RWPE1 (cell line): ENCODE data around the gene PHYKPL.

Experiments used
- CTCF ChIA-PET: fragments of 350-600 bp; sonication (Branson Sonifier 250); formaldehyde crosslinking; extraction: SDS; loops from one replicate; lab custom pipeline; 2021; lab: Yijun Ruan, JAX
- POLR2A ChIA-PET: fragments of 400-600 bp; formaldehyde crosslinking; extraction: SDS; loops from one replicate; lab custom pipeline; 2020; ENCODE audit warnings: antibody characterized with exemption; ENCODE audit not compliant: low non-redundant PET; lab: Yijun Ruan, JAX
- DNase-seq: peaks from one replicate; pipeline ENCODE4 v3.0.0; 2012; ENCODE audit warnings: low spot score
- H3K27ac ChIP-seq: fragments of 450-650 bp; 2 replicates; pipeline ENCODE4 v1.5.1; 2017
- CTCF ChIP-seq: fragments of 450-650 bp; conservative IDR thresholded peaks from 2 replicates; pipeline ENCODE4 v1.5.1; 2017; ENCODE audit warnings: low read depth, mild to moderate bottlenecking

PHYKPL gene

GRCh38 chr5:178194026-178194425 is 38.6 kb downstream of the PHYKPL start:
- no peak for TF ChIP-seq CTCF
- no peak for DNase-seq
- ChIA-PET CTCF (interaction anchor here (0.6 to 0.7 kb wide), 2 partner anchors 125 to 982 kb away, joined by 3 to 4 read pairs; no protein-coding TSS in a partner anchor), POLR2A (no interaction called here)
- H3K27ac ChIP-seq = no peak overlapping the region

GRCh38 chr5:178193251-178193809 is 39.3 kb downstream of the PHYKPL start:
- POLR2A ChIA-PET = no interaction called here
- no peak overlapping the region for H3K27ac ChIP-seq
- DNase-seq = no peak
- CTCF ChIA-PET = interaction anchor here (0.6 kb wide), 1 partner anchor 124 kb away, joined by 3 read pairs; no protein-coding TSS in a partner anchor
- TF ChIP-seq CTCF = no peak

- POLR2A ChIA-PET = no interaction called here
- H3K27ac ChIP-seq = no peak overlapping the region
- CTCF ChIA-PET = no interaction called here
- DNase-seq = no peak
- TF ChIP-seq CTCF = no peak
These were observed 39.8 kb downstream of the PHYKPL start for GRCh38 chr5:178192787-178193186.

GRCh38 chr5:178192244-178192643 is 40.4 kb downstream of the PHYKPL start:
- CTCF ChIA-PET = no interaction called here
- no peak for TF ChIP-seq CTCF
- peak overlapping the region; percentile 62 for H3K27ac ChIP-seq
- POLR2A ChIA-PET = interaction anchor here (0.6 to 0.8 kb wide), 2 partner anchors 13 to 21 kb away, joined by 3 read pairs; no protein-coding TSS in a partner anchor
- DNase-seq = no peak

- POLR2A ChIA-PET = interaction anchor here (0.6 to 0.8 kb wide), 2 partner anchors 13 to 22 kb away, joined by 3 read pairs; no protein-coding TSS in a partner anchor
- H3K27ac ChIP-seq = peak overlapping the region; percentile 62
- no peak for DNase-seq
- no peak for TF ChIP-seq CTCF
- CTCF ChIA-PET = interaction anchor here (0.9 kb wide), 1 partner anchor 28 kb away, joined by 3 read pairs; no protein-coding TSS in a partner anchor
These were observed 40.9 kb downstream of the PHYKPL start for GRCh38 chr5:178191661-178192060.

GRCh38 chr5:178189433-178189832 is 43.2 kb downstream of the PHYKPL start:
- ChIA-PET POLR2A (interaction anchor here (0.6 kb wide), 1 partner anchor 10 kb away, joined by 5 read pairs; no protein-coding TSS in a partner anchor), CTCF (interaction anchor here (1.6 kb wide), 1 partner anchor 26 kb away, joined by 3 read pairs; no protein-coding TSS in a partner anchor)
- no peak for TF ChIP-seq CTCF
- no peak overlapping the region for H3K27ac ChIP-seq
- DNase-seq = no peak
